ENCODE results near the gene BICC1. TPM values are rescaled to one million over a fixed set of nuclear protein-coding genes. Genes with fewer than 3 reads are reported as not detected.

The BICC1 gene
- total and polyA plus RNA-seq, 2 of the 8 experiments (the other 6 are each of a cell fraction or from before 2014, with no cell fraction given): 0.20 to 0.73 TPM

DNA sequence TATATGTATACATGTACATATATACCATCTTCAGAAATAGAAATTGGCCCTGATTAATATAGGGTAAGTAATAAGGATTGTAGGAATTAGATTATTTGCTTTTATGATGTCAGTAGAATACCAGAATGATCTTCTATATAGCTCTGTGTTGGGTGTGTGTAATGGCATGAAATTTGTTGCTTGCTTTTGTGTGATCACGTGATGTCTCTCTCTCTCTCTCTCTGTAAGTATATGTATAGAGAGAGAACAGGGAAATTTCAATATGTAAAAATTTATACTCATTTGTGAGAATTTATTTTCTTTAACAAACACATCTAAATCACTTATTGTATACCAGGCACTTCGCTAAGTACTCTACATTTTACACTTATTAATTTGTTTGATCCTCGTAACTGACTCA, 272.7 kb downstream of the BICC1 start:
- Histone ChIP-seq H4K5ac (ENCODE audit: insufficient read length, low read depth, low read length) (no peak overlapping the region), H3K27ac (ENCODE audit: low read depth, low read length) (no peak overlapping the region), H3K14ac (ENCODE audit: insufficient read length) (no peak overlapping the region), H2BK15ac (ENCODE audit: low read length) (no peak overlapping the region), H3K18ac (ENCODE audit: extremely low read depth, low read length) (no peak overlapping the region), H3K79me2 (ENCODE audit: control insufficient read depth in 1 of 2, insufficient read depth in 2 of 2, low read length in 2 of 2) (no peaks in the 10 kb centered on the region), H2BK120ac (replicated peaks; ENCODE audit: low read depth, low read length) (no peak overlapping the region), H3K56ac (replicated peaks; ENCODE audit: insufficient read length, low read depth, low read length) (no peak overlapping the region), H3K23ac (ENCODE audit: insufficient read length) (no peak overlapping the region), H4K20me1 (replicated peaks in 1 of 2; ENCODE audit: control insufficient read depth in 1 of 2, insufficient read depth in 2 of 2, low read length in 2 of 2) (no peaks in the 10 kb centered on the region), H4K8ac (ENCODE audit: extremely low read depth, insufficient read depth, low read length) (no peak overlapping the region), H3K4me3 (ENCODE audit: extremely low read depth in 1 of 4, insufficient read depth in 2 of 4, low read depth in 3 of 4, low read length in 4 of 4) (no peak overlapping the region), H3K9me3 (ENCODE audit: insufficient read depth in 2 of 2, low read depth in 1 of 2, low read length in 1 of 2) (no peaks in the 10 kb centered on the region), H3K23me2 (ENCODE audit: low read depth, low read length) (no peaks in the 10 kb centered on the region), H2BK12ac (ENCODE audit: low read depth, low read length) (no peak overlapping the region), H2AK5ac (ENCODE audit: low read depth, low read length) (no peak overlapping the region), H3K36me3 (ENCODE audit: control insufficient read depth in 2 of 4, insufficient read depth in 4 of 4, low read length in 3 of 4) (no peaks in the 10 kb centered on the region), H3K4me1 (replicated peaks in 1 of 4; ENCODE audit: control insufficient read depth in 3 of 4, insufficient read depth in 4 of 4, low read length in 3 of 4) (no peaks in the 10 kb centered on the region), H3K9ac (replicated peaks in 1 of 4; ENCODE audit: extremely low read depth in 1 of 4, low read depth in 3 of 4, low read length in 3 of 4) (no peak overlapping the region), H2BK5ac (ENCODE audit: low read depth, low read length) (no peak overlapping the region), H3K79me1 (ENCODE audit: low read depth, low read length) (no peaks in the 10 kb centered on the region), H2AFZ (ENCODE audit: low read length) (no peak overlapping the region), H2BK20ac (ENCODE audit: low read length) (no peak overlapping the region), H3K4ac (replicated peaks; ENCODE audit: insufficient read length, low read depth, low read length) (no peak overlapping the region), H4K91ac (replicated peaks; ENCODE audit: insufficient read length, low read length) (no peak overlapping the region), H3K4me2 (ENCODE audit: insufficient read depth in 1 of 2, low read depth in 2 of 2, low read length in 2 of 2) (no peak overlapping the region), H3K27me3 (replicated peaks in 1 of 4; ENCODE audit: control insufficient read depth in 3 of 4, extremely low read depth in 1 of 4, insufficient read depth in 3 of 4, low read length in 3 of 4) (no peaks in the 10 kb centered on the region)
- POLR2A ChIA-PET (ENCODE audit: partially characterized antibody): no interaction called here
- FAIRE-seq: no peak
- WGBS, 2 experiments (ENCODE audit: extremely low coverage in 1 of 2, insufficient coverage in 1 of 2, insufficient read length in 1 of 2, insufficient replicate concordance in 2 of 2, low coverage in 1 of 2, low lambda C conversion rate in 2 of 2, missing lambda C conversion rate in 1 of 2): 92% methylated on average over 3 of the region's 3 CpGs; no CpG with 5 or more reads in 1 of the 2 experiments
- DNase-seq (ENCODE audit: low read depth in 1 of 2, low spot score in 2 of 2): no peak
- CTCF ChIA-PET (ENCODE audit: partially characterized antibody): no interaction called here
- TF ChIP-seq SIN3A (conservative IDR thresholded peaks at IDR 0.05 in 1 of 2, IDR thresholded peaks at IDR 0.05 in 1 of 2; ENCODE audit: low read depth in 1 of 2, low read length in 2 of 2) (no peak), TEAD4 (IDR thresholded peaks at IDR 0.05; ENCODE audit: low read depth, low read length) (no peak)
